Parathyroid adenoma (tissue), 2 donors: ENCODE measurements around the gene SLC17A9.

Source experiments
- H2AFZ ChIP-seq: fragments of 300-600 bp; sonication (generic); one replicate; pipeline ENCODE4 v1.7.0; 2017; ENCODE audit warnings: antibody characterized with exemption, mild to moderate bottlenecking
- H3K27ac ChIP-seq: fragments of 300-600 bp; sonication (generic); one replicate; pipeline ENCODE4 v1.7.0; 2017
- H3K27me3 ChIP-seq: fragments of 300-600 bp; sonication (generic); one replicate; pipeline ENCODE4 v1.7.0; 2017; ENCODE audit warnings: low read length; ENCODE audit not compliant: control insufficient read depth, insufficient read depth
- H3K36me3 ChIP-seq: fragments of 300-600 bp; sonication (generic); one replicate; pipeline ENCODE4 v1.7.0; 2017; ENCODE audit warnings: low read length; ENCODE audit not compliant: control insufficient read depth, insufficient read depth
- H3K4me1 ChIP-seq: fragments of 300-600 bp; sonication (generic); one replicate; pipeline ENCODE4 v1.7.0; 2017; ENCODE audit warnings: control low read depth
- H3K4me2 ChIP-seq: fragments of 300-600 bp; sonication (generic); one replicate; pipeline ENCODE4 v1.7.0; 2017; ENCODE audit warnings: low read length
- H3K4me3 ChIP-seq: fragments of 300-600 bp; sonication (generic); one replicate; pipeline ENCODE4 v1.7.0; 2017; ENCODE audit warnings: low read depth, low read length
- H3K79me2 ChIP-seq: fragments of 300-600 bp; sonication (generic); one replicate; pipeline ENCODE4 v1.7.0; 2017; ENCODE audit warnings: control low read depth
- H3K9ac ChIP-seq: fragments of 300-600 bp; sonication (generic); one replicate; pipeline ENCODE4 v1.7.0; 2017; ENCODE audit warnings: mild to moderate bottlenecking
- H3K9me3 ChIP-seq: fragments of 300-600 bp; sonication (generic); one replicate; pipeline ENCODE4 v1.7.0; 2017; ENCODE audit warnings: low read length; ENCODE audit not compliant: control insufficient read depth
- CTCF ChIP-seq: fragments of 300-600 bp; sonication (generic); IDR thresholded peaks from one replicate; pipeline ENCODE4 v1.7.0; 2017; ENCODE audit warnings: antibody characterized with exemption, mild to moderate bottlenecking
- donor health status: primary hyperparathyroidism.

The SLC17A9 gene

GRCh38 chr20:62910777-62911497 lies 41.6 kb upstream of the SLC17A9 start:
- H3K9ac ChIP-seq = no peak overlapping the region
- no peaks in the 10 kb centered on the region for H3K27me3 ChIP-seq
- no peaks in the 10 kb centered on the region for H3K36me3 ChIP-seq
- H3K27ac ChIP-seq = no peak overlapping the region
- no peak overlapping the region for H3K4me3 ChIP-seq
- H3K4me1 ChIP-seq = peaks cover 3% of the 10 kb centered on the region
- H3K4me2 ChIP-seq = no peak overlapping the region
- H2AFZ ChIP-seq = no peak overlapping the region
- no peak for TF ChIP-seq CTCF
- H3K79me2 ChIP-seq = peaks cover 63% of the 10 kb centered on the region
- H3K9me3 ChIP-seq = no peaks in the 10 kb centered on the region

- H3K27ac ChIP-seq = no peak overlapping the region
- peaks cover 67% of the 10 kb centered on the region for H3K79me2 ChIP-seq
- peaks cover 3% of the 10 kb centered on the region for H3K4me1 ChIP-seq
- no peaks in the 10 kb centered on the region for H3K27me3 ChIP-seq
- H3K9me3 ChIP-seq = no peaks in the 10 kb centered on the region
- H3K9ac ChIP-seq = no peak overlapping the region
- no peaks in the 10 kb centered on the region for H3K36me3 ChIP-seq
- H2AFZ ChIP-seq = no peak overlapping the region
- no peak overlapping the region for H3K4me2 ChIP-seq
- no peak overlapping the region for H3K4me3 ChIP-seq
- no peak for TF ChIP-seq CTCF
Measured at GRCh38 chr20:62911701-62912280, 40.7 kb upstream of the SLC17A9 start.

- no peak for TF ChIP-seq CTCF
- Histone ChIP-seq H3K9me3 (no peaks in the 10 kb centered on the region), H3K4me1 (peaks cover 10% of the 10 kb centered on the region), H3K27me3 (no peaks in the 10 kb centered on the region), H3K36me3 (no peaks in the 10 kb centered on the region), H3K4me3 (no peak overlapping the region), H3K9ac (no peak overlapping the region), H3K4me2 (no peak overlapping the region), H2AFZ (no peak overlapping the region), H3K79me2 (peaks cover 76% of the 10 kb centered on the region), H3K27ac (no peak overlapping the region)
Measured at GRCh38 chr20:62913043-62913630, 39.4 kb upstream of the SLC17A9 start.

GRCh38 chr20:62914436-62914835 lies 38.1 kb upstream of the SLC17A9 start:
- Histone ChIP-seq H3K9ac (no peak overlapping the region), H3K27ac (no peak overlapping the region), H3K79me2 (peaks cover 82% of the 10 kb centered on the region), H3K4me1 (peaks cover 16% of the 10 kb centered on the region), H3K9me3 (no peaks in the 10 kb centered on the region), H3K4me2 (no peak overlapping the region), H2AFZ (no peak overlapping the region), H3K27me3 (no peaks in the 10 kb centered on the region), H3K4me3 (no peak overlapping the region), H3K36me3 (no peaks in the 10 kb centered on the region)
- TF ChIP-seq CTCF = no peak
